HAP-1 (cell line): Measurements from ENCODE around the gene TNFRSF14.
"Not testable (repeated sequence)": the region's sequence is repeated elsewhere in the genome, so short reads cannot be mapped to it uniquely, and the experiment has no call there.

Experiments
- DNase-seq, 2 experiments: peaks; one replicate each; pipeline ENCODE4 v3.0.0-alpha.2; 2016 to 2020; ENCODE audit warnings: low spot score in 2 of 2
- H3K27me3 ChIP-seq: fragments of 250-450 bp; sonication (Bioruptor Pico); 2 replicates; pipeline ENCODE4 v1.5.1; 2020; ENCODE audit warnings: low read depth, mild to moderate bottlenecking, moderate library complexity
- H3K36me3 ChIP-seq: fragments of 250-450 bp; sonication (Bioruptor Pico); replicated peaks from 2 replicates; pipeline ENCODE4 v1.5.1; 2020; ENCODE audit warnings: mild to moderate bottlenecking
- H3K4me1 ChIP-seq: fragments of 250-450 bp; sonication (Bioruptor Pico); 2 replicates; pipeline ENCODE4 v1.5.1; 2020; ENCODE audit warnings: mild to moderate bottlenecking
- H3K4me3 ChIP-seq: fragments of 250-450 bp; sonication (Bioruptor Pico); 2 replicates; pipeline ENCODE4 v1.5.1; 2020; ENCODE audit warnings: mild to moderate bottlenecking, moderate library complexity
- H3K9me3 ChIP-seq: fragments of 250-450 bp; sonication (Bioruptor Pico); 2 replicates; pipeline ENCODE4 v1.5.1; 2020; ENCODE audit warnings: mild to moderate bottlenecking, moderate library complexity
- in situ Hi-C: fragments of 300-500 bp; cut with MboI; formaldehyde crosslinking; loops from 3 replicates; pipeline ENCODE4 v1.14.3; 2020; ENCODE audit warnings: low sequenced_read_pairs, inconsistent platforms, mixed read lengths

Gene TNFRSF14

DNA sequence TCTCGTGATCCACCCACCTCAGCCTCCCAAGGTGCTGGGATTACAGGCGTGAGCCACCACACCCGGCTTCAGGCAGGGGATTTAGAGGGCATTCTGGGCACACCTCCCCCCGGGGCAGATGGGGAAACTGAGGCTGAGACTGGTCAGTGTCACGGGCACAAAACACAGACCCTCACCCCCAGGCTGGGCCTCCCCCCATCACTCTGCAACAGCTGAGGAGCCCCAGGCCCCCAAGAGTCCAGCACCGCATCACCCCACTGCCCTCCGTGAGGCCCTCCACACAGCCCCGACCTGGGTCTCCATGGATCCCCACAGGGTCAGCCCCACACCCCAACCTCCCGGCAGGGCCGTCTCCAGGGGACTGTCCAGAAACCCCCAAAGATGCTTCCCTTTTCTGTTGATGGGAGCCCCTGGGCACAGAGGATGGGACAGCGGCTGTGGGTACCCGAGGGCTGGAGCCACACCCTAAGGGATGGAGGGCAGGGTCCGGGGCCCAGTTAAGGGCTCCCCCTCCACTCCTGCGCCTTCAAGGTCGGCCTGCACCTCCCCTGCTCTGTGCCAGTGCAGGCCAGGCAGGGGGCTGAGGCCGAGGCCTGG is 11.0 kb downstream of the TNFRSF14 start:
- H3K4me3 ChIP-seq: no peak overlapping the region
- H3K9me3 ChIP-seq: no peaks in the 10 kb centered on the region
- DNase-seq: no peak
- in situ Hi-C loops: no loop called here
- no peaks in the 10 kb centered on the region for H3K36me3 ChIP-seq
- no peaks in the 10 kb centered on the region for H3K4me1 ChIP-seq
- no peaks in the 10 kb centered on the region for H3K27me3 ChIP-seq

DNA sequence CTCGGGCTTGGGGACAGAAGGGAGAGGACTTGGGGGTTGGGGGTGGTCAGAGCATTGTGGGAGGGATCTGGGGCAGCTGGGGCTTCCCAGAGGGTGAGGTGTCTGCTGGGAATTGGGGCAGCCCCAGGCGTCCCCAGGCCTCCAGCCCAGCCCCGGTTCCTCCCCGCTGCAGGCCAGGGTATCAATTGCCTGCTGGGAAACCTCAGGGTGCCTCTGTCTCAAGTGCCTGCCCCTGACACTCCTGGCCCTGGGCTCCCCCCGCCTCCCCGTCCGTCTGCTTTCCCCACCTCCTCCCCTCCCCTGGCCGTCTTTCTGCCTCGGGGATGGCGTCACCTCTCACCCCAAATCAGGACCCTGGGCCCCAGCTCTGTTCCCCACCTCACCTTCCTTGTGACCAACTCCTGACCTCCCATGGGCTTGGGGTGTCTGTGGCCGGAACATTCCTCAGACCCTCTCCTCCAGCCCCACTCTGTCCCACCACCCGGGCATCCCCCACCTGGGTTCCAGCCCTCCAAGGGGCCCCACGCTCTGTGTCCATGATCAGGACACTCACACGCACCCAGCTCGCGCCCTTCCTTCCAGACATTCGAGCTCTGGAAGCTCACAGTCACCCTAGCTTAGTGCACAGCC is 12.1 kb downstream of the TNFRSF14 start:
- H3K27me3 ChIP-seq, H3K4me3 ChIP-seq, DNase-seq, in situ Hi-C loops, H3K36me3 ChIP-seq, H3K9me3 ChIP-seq, H3K4me1 ChIP-seq: not testable (repeated sequence)

DNA sequence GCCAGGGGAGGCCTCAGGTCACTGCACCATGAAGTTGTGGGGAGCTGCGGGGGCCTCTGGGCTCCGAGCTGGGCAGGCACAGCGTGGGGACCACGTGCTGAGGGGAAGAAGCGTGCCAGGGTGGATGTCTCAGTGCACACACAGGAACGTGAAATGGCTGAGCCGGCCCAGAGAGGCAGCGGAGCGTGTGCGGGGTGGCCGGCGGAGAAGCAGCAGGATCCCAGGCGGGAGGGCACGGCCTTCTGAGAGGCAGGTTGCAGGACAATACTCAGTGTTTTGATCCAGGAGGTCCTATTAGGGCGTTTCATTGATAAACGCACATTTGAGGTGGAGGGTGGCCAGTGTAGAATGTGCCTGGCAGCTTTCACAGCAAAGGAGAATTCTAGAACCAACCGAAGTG is 12.9 kb downstream of the TNFRSF14 start:
- no peaks in the 10 kb centered on the region for H3K36me3 ChIP-seq
- H3K27me3 ChIP-seq: peaks cover 5% of the 10 kb centered on the region; the same call in 1 of the 2 replicates
- 0 out of 2 replicates have a peak, but pooled peaks cover 8% of the 10 kb centered on the region for H3K9me3 ChIP-seq
- H3K4me1 ChIP-seq: no peaks in the 10 kb centered on the region
- in situ Hi-C loops: no loop called here
- H3K4me3 ChIP-seq: no peak overlapping the region
- DNase-seq: no peak

DNA sequence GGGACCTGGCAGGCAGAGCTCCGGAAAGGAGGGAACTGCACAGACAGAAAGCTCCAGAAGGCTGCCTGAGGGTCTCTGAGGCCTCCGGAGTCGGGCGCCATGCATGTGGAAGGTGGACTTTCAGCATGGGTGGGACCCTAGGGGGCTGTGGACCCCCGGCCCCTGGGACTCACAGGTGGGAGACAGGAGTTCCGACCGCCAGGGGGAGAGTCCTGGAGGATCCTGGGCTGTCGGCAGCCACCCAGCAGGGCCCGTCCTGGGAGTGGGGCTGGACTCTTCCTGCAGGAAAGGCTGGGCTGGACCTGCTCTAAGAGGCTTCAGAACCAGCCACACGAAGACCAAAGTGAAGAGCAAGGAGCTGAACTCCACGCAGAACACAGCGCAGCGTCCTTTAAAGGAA is 13.5 kb downstream of the TNFRSF14 start:
- H3K36me3 ChIP-seq, in situ Hi-C loops, H3K27me3 ChIP-seq, DNase-seq, H3K9me3 ChIP-seq, H3K4me3 ChIP-seq, H3K4me1 ChIP-seq: not testable (repeated sequence)

DNA sequence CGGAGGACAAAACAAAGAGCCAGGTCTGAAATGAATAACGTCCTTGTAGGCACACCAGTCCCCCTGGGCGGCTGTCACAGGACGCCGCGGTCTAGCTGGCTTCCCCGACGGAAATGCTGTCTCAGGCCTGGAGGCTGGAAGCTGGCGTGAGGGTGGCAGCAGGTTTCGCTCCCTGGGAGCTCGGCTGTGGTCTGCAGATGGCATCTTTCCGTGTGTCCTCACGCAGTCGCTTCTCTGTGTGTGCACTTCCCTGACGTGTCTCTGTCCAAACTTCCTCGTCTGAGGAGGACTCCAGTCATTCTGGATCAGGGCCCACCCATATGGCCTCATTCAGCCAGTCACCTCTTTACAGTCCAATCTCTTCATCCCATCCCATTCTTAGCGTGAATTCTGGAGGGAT is 14.2 kb downstream of the TNFRSF14 start:
- no peak for DNase-seq
- in situ Hi-C loops: no loop called here
- Histone ChIP-seq H3K4me3 (no peak overlapping the region), H3K36me3 (no peaks in the 10 kb centered on the region), H3K9me3 (0 out of 2 replicates have a peak, but pooled peaks cover 8% of the 10 kb centered on the region), H3K4me1 (no peaks in the 10 kb centered on the region), H3K27me3 (peaks cover 7% of the 10 kb centered on the region; the same call in 1 of the 2 replicates)

DNA sequence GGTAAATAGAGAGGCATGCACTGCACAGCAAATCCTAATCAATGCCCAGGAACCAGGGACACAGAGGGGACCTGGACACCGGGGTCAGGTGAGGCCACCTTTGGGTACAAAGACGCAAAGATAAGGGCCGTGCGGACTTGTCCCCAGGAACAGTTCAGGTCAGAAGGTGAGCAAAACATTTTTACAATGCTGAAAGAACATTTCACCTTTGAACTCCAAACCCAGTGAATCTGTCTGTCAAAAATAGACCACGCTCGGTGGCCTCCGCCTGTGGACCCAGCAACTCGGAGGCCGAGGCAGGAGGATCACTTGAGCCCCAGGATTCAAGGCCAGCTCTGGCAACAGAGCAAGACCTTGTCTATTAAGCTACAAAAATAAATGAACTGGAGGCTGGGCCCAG is 15.2 kb downstream of the TNFRSF14 start:
- Histone ChIP-seq H3K27me3 (peaks cover 7% of the 10 kb centered on the region; the same call in 1 of the 2 replicates), H3K36me3 (no peaks in the 10 kb centered on the region), H3K4me1 (no peaks in the 10 kb centered on the region), H3K9me3 (0 out of 2 replicates have a peak, but pooled peaks cover 8% of the 10 kb centered on the region), H3K4me3 (no peak overlapping the region)
- no peak for DNase-seq
- in situ Hi-C loops: no loop called here

DNA sequence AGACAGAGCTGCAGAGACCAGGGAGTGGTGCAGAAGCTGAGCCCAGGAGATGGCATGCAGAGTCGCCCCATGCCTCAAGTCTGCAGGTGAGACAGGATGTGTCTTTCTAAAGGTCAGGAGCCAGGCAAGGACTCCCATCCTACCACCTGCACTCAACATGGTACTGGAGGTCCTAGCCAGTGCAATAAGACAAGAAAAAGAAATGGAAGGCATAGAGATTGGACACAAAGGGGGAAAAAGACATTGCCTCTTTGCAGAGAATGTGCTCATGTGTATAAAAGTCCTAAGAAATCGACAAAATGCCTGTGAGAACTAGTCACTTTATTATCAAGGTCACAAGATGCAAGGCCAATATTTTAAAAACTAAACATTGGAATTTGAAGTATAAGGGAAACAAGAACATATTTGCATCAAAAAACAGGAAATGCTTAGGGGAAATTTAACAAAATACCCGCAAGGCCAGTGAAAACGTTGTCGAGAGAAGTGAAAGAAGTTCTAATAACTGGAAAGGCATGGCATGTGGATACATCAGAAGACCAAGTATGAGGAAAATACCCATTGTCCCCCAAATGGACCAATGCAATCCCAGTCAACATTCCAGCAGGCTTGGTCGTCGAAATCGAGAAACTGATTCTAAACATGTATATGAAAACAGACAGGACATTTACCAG is 17.2 kb downstream of the TNFRSF14 start:
- no peaks in the 10 kb centered on the region for H3K4me1 ChIP-seq
- no peaks in the 10 kb centered on the region for H3K36me3 ChIP-seq
- 0 out of 2 replicates have a peak, but pooled peaks cover 8% of the 10 kb centered on the region for H3K9me3 ChIP-seq
- peaks cover 7% of the 10 kb centered on the region; the same call in 1 of the 2 replicates for H3K27me3 ChIP-seq
- in situ Hi-C loops: no loop called here
- H3K4me3 ChIP-seq: no peak overlapping the region
- no peak for DNase-seq

DNA sequence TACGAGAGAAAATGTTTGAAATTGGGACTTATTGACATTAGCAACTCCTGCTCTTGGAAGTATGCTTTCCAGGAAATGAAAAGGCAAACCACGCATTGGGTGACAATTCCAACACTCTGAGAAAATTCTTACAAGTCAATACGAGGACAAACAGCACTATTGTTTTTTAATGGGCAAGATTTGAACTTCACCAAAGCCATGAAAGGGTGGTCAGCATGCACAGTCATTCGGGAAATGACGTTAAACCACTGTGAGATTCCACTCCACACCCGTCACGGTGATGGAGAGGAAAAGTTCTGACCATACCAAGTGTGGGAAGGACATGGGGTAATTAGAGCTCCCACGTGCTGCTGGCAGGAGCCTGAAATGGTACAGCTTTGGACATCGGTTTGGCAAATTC is 18.2 kb downstream of the TNFRSF14 start:
- H3K27me3 ChIP-seq: peaks cover 7% of the 10 kb centered on the region; the same call in 1 of the 2 replicates
- no peaks in the 10 kb centered on the region for H3K4me1 ChIP-seq
- DNase-seq: no peak
- H3K4me3 ChIP-seq: no peak overlapping the region
- H3K9me3 ChIP-seq: 0 out of 2 replicates have a peak, but pooled peaks cover 8% of the 10 kb centered on the region
- no peaks in the 10 kb centered on the region for H3K36me3 ChIP-seq
- in situ Hi-C loops: no loop called here

DNA sequence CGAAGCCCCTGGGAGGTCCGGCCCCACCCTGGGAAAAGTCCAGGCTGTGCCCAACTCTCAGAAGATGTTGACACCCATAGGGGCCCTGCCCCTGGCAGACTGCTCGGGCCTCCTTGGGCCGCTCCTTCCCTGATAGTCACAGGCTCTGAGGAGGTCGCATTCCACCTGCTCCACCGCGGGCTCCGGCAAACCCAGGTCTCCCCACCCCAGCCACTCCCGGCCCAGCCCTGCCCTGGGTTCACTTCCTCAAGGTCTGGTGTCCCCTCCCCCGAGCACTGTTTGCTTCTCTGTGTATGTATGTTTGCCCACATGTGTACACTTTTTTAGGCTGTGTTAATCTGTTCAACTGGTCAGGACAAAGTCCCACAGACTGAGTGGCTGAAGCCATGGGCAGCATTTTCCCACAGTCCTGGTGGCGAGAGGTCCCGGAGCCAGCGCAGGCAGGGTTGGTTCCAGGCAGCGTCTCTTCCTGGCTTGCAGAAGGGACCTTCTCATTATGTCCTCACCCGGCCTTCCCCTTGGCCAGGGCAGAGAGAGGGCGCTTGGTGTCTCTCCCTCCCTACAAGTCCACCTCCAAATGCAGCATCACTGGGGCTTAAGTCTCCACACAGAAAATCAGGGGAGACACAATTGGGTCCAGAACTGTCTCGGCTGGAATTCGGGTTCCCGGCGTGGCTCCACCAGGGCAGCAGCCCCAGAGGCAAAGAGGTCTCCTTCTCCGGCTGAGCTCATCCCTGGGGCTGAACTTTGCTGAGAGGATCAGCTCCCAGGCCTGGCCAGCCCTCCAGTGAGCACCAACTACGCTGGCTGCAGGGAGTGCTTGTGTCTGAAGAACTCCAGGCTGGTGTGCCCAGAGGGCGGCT is 19.9 kb downstream of the TNFRSF14 start:
- Histone ChIP-seq H3K36me3 (no peaks in the 10 kb centered on the region), H3K4me3 (no peak overlapping the region), H3K9me3 (0 out of 2 replicates have a peak, but pooled peaks cover 8% of the 10 kb centered on the region), H3K27me3 (peaks cover 9% of the 10 kb centered on the region; the same call in 1 of the 2 replicates), H3K4me1 (no peaks in the 10 kb centered on the region)
- in situ Hi-C loops: no loop called here
- DNase-seq: no peak

DNA sequence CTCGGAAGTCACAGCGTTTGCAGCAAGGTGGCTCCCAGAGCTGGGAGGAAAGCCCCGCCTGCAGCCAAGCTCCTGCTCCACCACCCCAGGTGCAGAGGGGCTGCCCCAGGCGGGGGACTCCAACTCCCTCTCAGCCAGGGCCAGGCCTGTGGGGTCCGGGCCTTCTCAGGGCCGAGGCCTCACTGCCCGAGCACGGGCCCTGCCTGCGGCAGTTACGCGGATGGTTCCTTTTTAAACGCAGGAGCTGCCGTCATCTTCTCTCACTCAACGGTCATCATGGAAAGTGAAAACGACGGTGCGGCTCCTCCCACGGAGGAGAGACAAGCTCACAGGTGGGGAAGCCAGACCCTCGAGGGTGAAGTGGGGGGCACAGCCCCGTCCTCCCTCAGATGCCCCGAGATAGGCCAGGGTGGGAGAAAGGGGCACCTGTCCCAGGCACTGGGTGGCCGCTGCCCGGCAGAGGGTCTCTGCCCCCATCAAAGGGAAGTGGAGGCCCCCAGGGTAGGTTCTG is 21.4 kb downstream of the TNFRSF14 start:
- in situ Hi-C loops, H3K9me3 ChIP-seq, H3K4me1 ChIP-seq, H3K4me3 ChIP-seq, H3K36me3 ChIP-seq, DNase-seq: not testable (repeated sequence)
- H3K27me3 ChIP-seq: peaks cover 17% of the 10 kb centered on the region

DNA sequence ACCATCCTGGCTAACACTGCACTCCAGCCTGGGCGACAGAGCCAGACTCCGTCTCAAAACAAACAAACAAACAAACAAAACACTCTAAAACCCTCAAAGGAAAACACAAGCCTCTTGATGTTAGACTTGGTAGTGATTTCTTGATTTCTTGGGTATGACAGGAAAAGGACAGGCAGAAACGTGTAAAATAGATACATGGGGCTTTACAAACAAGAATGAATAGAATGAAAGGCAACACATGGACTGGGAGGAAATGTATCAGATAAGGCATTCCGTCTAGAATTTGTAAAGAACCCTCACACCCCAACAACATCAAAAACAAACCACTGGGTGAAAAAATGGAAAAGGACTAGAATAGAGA is 22.6 kb downstream of the TNFRSF14 start:
- 0 out of 2 replicates have a peak, but pooled peaks cover 3% of the 10 kb centered on the region for H3K9me3 ChIP-seq
- no peaks in the 10 kb centered on the region for H3K36me3 ChIP-seq
- in situ Hi-C loops: no loop called here
- no peaks in the 10 kb centered on the region for H3K4me1 ChIP-seq
- DNase-seq: no peak
- no peak overlapping the region for H3K4me3 ChIP-seq
- H3K27me3 ChIP-seq: peaks cover 16% of the 10 kb centered on the region

DNA sequence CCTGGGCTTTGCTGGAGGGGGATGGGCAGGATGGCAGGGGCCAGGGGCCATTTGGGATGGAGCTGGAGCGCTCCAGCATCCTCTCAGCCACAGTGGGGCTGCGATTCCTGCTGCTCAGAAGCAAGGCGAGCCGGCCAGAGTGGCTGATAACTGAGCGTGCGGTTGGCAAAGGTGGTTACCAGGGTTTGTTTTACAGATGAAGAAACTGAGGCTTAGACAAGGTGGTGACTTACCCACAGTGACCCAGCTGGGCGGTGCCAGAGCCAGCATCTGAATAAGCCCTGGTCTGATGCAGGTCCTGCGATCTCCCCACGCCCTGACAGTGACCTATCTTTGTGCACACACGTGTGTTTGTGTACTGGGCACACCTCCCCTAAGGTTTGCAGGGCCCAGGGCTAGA is 24.5 kb downstream of the TNFRSF14 start:
- Histone ChIP-seq H3K9me3 (no peaks in the 10 kb centered on the region), H3K36me3 (no peaks in the 10 kb centered on the region), H3K4me3 (no peak overlapping the region), H3K4me1 (no peaks in the 10 kb centered on the region), H3K27me3 (peaks cover 11% of the 10 kb centered on the region; the same call in 1 of the 2 replicates)
- in situ Hi-C loops: loop anchor here (10.0 kb wide), 1 partner anchor 166 kb away; the partner anchor contains the start of gene PEX10
- no peak for DNase-seq

DNA sequence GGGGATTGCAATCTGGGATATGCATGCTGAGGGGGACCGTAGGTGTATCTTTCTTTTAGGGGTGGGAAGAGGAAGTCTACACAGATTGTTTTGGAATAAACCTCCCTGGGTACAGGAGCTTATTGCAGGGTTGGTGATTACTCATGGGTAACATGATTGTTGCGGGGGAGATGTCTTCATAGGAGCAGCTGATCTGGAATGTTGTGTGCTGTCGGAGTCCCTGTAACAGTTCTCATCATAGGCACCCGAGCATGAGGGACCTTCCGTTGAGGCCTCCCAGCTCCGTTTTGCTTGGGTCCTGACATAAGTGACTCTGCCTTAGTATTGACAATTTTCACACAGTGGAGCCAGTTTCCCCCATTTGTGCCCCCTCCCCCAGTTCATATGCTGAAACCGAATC is 26.2 kb downstream of the TNFRSF14 start:
- Histone ChIP-seq H3K4me3 (no peak overlapping the region), H3K9me3 (no peaks in the 10 kb centered on the region), H3K4me1 (peaks cover under 1% of the 10 kb centered on the region; the same call in 1 of the 2 replicates), H3K36me3 (no peaks in the 10 kb centered on the region), H3K27me3 (peaks cover 11% of the 10 kb centered on the region; the same call in 1 of the 2 replicates)
- no peak for DNase-seq
- in situ Hi-C loops: loop anchor here (10.0 kb wide), 1 partner anchor 168 kb away; the partner anchor contains the start of gene PEX10
